Adrenal gland (tissue), 5 donors: Measurements from ENCODE around the gene TMSB4X.

Experiments used
- CTCF ChIP-seq, 6 experiments: fragments of 450-650 bp in 4 of 6; fragments of 200-600 bp in 2 of 6; sonication (generic) in 1 of 6; IDR thresholded peaks; 1 replicate in 5 of 6; 2 replicates in 1 of 6; pipeline versions ENCODE4 v1.5.1 to v1.8.0; 2016 to 2021; ENCODE audit warnings: antibody characterized with exemption in 6 of 6, mild to moderate bottlenecking in 2 of 6, moderate library complexity in 1 of 6
- POLR2A ChIP-seq, 2 donors: fragments of 450-650 bp; IDR thresholded peaks; one replicate each; pipeline ENCODE4 v1.6.1; 2017; ENCODE audit warnings: antibody characterized with exemption in 2 of 2, mild to moderate bottlenecking in 2 of 2, moderate library complexity in 1 of 2
- donor health status: DM: no; HTN: no; CAD: no.

GRCh38 chrX:12962041-12962504 lies 12.8 kb upstream of the TMSB4X start:
- no peak for TF ChIP-seq POLR2A (IDR thresholded peaks at IDR 0.05)
- TF ChIP-seq CTCF (IDR thresholded peaks at IDR 0.05) = no peak
